NCI-H146 (cell line): Measurements from ENCODE around the gene S100A6.
A peak's percentile ranks its signal among the peaks of the same experiment; 100 is the strongest.

Source experiments
- DNase-seq: peaks from one replicate; lab custom pipeline; 2025; lab: John Stamatoyannopoulos, UW

Gene S100A6

GRCh38 chr1:153503766-153504165 is 32.0 kb downstream of the S100A6 start:
- no peak for DNase-seq

- DNase-seq, result peak; percentile 34
Observed at GRCh38 chr1:153498746-153499145, 37.0 kb downstream of the S100A6 start.

GRCh38 chr1:153495536-153495935 is 40.3 kb downstream of the S100A6 start:
- no peak for DNase-seq

GRCh38 chr1:153494976-153495535 is 40.7 kb downstream of the S100A6 start:
- DNase-seq, result peak; percentile 90

- DNase-seq, result no peak
Observed at GRCh38 chr1:153493343-153493960, 42.3 kb downstream of the S100A6 start.

- DNase-seq, result peak; percentile 74
Observed at GRCh38 chr1:153490272-153491051, 45.3 kb downstream of the S100A6 start.

GRCh38 chr1:153488731-153489130 is 47.1 kb downstream of the S100A6 start:
- DNase-seq, result no peak

- DNase-seq, result no peak
Observed at GRCh38 chr1:153487707-153488106, 48.1 kb downstream of the S100A6 start.

GRCh38 chr1:153485863-153486262 is 49.9 kb downstream of the S100A6 start:
- peak; percentile 87 for DNase-seq
